GM18511 (cell line): ENCODE data around the gene LYL1.

Experiments
- ATAC-seq: cut with Tn5 transposase; IDR thresholded peaks from one replicate; pipeline ENCODE4 v1.9.1; 2021; ENCODE audit warnings: mild to moderate bottlenecking, moderate library complexity; ENCODE audit not compliant: unreplicated experiment

LYL1 gene

DNA sequence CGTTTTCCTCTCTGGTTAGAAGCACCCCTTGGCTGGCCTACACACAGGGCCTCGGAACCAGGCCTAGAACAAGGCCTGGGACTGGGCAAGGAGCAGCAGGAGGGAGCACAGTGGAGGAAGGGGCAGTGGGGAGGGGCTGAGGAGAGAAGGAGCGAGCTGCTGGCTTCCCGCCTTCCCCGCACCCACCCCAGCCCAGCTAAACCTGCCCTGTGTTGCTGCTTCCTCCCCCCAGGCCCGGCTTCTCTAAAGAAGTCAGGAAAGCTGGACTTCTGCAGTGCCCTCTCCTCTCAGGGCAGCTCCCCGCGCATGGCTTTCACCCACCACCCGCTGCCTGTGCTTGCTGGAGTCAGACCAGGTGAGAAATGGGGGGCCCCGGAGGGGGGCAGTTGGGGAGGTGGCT lies 24.3 kb downstream of the LYL1 start:
- no peak for ATAC-seq

DNA sequence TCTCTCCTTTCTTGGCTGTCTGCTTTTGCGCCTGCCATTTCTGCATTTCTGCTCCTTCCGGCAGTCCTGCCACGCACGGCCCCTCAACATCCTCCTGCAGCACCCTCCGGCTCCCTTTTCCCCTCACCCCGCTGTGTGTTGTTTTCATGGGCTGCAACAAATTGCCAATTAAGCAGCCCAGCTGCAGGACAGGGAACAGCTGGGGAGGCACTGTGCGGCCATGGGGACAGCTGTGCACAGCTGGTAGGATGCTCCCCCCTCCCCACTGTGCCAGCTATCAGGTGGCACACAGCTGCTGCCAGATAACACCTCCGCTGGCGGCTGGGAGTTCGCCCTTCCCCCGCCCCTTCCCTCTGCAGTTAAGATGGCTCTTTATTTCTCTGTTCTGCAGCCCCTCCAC lies 25.4 kb downstream of the LYL1 start:
- ATAC-seq, result no peak

DNA sequence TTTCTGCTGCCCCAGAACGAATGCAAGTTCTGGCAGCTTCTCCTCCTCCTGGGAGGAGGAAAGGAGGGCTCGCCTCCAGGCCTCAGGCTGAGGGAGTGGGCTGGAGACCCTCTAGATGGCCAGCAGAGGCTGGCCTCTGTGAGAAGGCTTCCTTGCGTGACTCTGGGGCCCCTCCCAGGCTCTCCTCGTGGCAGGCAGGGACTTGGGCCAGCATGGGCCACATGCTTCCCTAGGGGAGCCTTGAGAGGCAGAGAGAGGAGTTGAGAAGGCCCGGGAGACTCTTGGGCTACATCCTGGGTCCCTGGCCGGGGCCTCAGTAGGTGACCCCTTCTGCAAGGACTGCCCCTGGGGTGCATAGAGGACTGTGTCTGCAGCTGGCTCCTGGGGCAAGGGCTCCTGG lies 25.9 kb downstream of the LYL1 start:
- ATAC-seq, result no peak

- ATAC-seq, result no peak
These were observed 26.3 kb downstream of the LYL1 start for GRCh38 chr19:13076320-13076719.

DNA sequence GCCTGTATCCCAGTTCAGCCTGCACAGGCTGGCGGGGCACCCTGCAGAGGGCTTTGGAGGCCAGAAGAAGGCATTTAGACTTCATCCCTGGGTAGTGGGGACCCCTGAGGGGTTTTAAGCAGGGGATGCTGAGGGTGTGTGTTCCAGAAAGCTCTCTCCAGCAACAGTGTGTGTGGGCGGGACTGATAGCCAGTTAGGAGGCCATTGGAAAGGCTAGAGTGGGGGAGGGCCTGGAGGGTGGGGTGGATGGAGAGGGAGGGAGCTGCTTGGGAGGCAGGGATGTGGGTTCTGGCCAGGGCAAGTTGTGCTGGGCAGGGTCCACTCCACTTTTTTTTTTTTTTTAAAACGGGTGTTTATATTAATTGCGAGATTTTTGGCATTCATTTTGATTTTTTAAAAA lies 28.3 kb downstream of the LYL1 start:
- no peak for ATAC-seq

GRCh38 chr19:13073263-13073662 lies 29.4 kb downstream of the LYL1 start:
- ATAC-seq, result no peak

DNA sequence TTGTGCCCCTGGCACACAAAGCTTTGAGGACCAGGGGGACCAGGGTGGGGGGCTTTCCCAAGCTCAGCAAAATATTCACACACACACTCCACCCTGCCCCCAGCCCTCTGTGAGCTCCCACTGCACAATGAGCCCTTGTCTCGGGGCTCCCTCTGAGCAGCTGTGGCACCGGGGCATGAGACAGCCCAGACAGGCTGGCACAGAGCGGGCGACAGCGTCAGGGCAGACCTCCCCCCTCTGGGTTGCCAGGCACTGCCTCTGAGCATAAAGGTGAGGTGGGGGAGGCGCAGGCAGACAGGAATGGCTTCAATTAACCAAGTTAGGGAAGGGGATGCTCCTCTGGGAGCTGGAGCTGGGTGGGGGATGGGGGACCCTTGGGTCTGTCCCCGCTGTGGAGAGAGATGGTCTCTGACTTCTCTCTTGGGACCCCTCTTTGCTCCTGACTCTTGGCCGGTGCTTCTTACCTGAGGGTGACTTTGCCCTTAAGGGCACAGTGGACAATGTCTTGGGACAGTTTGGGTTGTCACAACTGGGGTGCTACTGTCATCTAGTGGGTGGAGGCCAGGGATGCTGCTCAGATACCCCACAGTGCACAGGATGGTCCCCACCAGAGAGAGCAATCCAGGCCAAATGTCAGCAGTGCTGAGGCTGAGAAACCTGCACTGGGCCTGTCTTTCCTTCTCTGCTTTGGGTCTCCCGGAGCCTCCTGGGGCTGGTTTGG lies 30.3 kb downstream of the LYL1 start:
- no peak for ATAC-seq

DNA sequence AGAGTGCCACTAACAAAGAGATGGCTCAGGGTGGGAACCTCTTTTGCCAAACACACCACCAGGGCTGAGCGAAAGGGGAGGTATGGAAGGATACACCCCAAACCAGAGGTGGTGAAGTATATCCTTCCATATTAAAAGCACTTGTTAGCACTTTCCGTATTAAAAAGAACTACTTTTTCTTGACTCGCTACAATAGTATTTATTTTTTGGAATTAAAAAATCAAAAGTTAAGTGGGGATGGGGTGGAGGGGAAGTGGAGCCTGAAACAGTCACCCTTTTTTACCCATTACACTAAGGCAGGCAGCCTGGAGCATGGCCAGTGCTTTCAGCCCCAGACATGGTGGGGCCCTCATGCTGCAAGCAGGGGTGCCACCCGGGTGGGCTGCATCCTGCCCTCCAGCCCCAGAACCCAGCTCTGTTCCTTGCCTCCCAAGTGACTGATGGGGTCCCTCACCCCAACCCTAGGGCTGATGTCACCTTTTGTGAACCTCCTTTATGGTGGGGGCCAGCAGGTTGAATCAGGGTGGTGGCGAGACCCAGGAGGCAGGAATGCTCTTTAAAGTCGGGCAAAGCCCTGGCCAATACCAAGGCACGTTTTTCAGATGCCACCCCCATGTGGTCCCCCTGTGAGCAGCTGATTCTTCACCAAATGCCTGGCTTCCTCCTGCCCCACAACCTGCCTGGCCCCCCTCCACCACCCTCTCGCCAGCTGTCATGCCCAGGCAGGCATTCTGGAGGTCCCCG lies 31.0 kb downstream of the LYL1 start:
- no peak for ATAC-seq

- no peak for ATAC-seq
These were observed 32.1 kb downstream of the LYL1 start for GRCh38 chr19:13070425-13071140.

DNA sequence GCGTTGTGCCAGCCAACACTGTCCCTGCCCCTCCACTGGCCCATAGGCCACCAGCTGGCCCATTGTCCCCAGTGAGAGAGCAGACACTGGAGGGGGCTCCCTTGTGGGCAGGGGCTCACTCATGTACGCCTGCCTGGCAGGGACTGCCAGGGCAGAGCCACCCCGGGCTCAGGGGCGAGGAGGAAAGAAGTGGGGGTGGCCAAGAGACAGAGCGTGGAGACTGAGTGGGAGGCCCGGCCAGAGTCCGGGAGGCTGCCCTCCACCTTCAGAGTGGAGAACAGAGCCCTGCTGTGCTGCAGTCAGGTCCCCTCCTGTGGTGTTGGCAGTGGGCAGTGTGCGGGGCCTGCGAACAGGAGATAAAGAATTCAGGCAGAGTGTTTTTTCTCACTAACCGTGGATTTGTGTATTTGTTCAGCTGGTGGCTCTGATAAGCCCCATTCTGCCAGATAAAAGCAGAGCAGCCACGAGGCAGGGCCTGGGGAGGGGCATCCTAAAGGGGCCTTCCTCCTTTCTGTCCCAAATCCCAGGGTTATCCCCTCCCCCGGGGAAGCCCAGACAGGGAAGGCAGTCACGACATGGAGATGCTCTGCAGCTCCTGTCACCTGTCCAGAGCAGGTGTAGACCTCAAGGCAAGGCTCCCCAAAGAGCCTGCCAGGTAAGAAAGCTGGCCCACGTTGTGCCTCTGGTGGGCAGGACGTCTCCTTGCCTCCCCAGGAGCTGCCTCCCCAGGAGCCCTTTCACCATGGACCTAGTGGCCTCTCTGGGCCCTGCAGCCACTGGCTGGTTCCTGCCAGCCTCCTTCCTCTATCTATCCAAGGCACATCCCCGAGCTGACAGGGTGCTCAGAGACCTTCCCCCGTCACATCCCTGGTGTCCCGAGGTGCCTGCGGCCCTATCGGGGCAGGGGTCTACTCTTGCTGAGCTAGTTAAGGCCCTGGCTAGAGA lies 33.0 kb downstream of the LYL1 start:
- no peak for ATAC-seq

DNA sequence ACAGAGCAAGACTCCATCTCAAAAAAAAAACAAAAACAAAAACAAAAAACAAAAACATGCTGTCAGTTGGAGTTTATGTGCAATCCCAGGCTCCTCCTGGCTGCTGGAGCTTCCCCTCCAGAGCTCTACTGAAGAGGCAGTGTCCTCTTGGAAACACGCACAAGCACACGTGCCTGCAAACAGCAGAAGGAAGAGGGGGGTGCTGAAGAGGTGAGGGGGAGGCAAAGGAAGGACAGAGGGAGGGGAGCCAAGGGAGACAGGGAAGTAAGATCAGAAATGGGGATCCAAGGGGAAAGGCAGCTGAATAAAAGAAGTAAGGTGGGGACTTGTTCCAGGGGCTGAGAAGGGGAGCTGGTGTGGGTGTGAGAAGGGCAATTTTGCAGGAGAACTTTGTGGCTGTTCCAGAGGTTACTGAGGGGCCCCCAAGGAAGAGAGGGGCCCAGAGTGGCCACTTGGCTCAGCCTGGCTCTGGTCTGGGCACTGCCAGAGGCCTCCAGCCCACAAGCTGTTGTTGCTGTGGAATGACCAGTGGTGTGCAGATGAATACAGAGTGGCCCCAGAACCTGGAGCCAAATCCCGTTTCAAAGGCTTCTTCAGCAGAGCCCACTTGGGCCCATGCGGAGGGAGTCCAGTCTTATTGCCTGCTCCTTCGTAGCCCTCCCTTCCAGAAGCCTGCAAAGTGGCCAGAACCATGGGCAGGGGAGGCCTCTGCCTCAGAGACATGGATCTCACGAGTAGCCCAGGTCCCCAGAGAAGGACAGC lies 34.4 kb downstream of the LYL1 start:
- no peak for ATAC-seq

DNA sequence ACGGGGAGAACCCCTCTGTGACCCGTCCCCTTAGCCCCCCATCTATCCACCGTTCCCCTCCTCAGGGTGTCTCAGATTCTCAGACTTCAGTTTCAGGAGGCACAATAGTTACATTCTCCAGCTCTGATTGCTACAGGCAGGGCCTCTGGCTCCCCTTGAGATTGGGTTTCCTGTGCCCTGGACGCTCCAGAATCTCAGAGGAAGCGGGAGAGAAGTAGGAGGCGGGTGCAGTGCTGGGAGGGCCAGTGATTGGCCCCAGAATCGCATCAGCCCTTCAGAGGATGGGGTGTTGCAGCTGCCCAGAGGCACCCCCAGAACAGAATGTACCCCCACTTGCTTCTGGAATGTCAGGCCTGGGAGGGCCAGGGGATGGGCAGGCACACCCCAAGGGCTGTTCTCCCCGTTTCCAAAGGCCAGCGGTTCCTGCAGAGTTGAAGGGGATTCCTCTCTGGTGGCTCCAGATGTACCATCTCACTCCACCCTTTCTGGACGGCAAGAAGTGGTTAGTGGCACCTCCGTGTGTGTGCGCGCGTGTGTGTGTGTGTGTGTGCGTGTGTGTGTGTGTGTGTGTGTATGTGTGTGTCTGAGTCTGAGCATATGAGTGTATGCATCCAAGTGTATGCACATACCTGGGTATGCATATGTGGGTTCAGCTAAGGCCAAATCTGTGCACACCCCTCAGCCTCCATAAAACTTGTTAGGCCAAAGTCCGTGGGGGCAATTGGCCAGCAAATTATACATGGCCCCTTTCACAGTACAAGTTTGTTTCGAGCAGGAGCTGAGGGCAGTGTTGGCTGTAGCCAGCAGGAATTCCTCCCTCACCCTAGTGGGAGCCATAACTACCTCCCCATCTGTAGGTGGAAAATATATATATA lies 35.5 kb downstream of the LYL1 start:
- ATAC-seq, result no peak

DNA sequence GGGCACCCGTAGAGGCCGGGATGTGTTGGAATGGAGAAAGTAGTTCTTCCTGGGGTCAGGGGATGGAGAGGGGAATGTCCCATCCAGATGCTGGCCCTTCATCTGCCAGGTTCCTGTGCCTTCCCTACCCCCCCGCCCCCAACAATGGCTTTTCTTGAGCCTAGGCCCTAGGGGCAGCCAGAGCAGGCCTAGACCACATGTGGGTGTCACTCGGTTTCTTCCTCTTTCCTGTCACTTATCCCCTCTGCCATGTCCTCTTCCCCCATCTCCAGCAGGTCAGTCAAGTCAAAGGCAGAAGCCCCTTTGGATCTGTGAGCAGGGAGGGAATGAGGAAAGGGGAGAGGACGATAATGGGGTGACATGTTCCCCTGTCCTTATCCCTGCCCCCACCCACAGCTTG lies 36.4 kb downstream of the LYL1 start:
- no peak for ATAC-seq

GRCh38 chr19:13064092-13064489 lies 38.6 kb downstream of the LYL1 start:
- ATAC-seq, result no peak

DNA sequence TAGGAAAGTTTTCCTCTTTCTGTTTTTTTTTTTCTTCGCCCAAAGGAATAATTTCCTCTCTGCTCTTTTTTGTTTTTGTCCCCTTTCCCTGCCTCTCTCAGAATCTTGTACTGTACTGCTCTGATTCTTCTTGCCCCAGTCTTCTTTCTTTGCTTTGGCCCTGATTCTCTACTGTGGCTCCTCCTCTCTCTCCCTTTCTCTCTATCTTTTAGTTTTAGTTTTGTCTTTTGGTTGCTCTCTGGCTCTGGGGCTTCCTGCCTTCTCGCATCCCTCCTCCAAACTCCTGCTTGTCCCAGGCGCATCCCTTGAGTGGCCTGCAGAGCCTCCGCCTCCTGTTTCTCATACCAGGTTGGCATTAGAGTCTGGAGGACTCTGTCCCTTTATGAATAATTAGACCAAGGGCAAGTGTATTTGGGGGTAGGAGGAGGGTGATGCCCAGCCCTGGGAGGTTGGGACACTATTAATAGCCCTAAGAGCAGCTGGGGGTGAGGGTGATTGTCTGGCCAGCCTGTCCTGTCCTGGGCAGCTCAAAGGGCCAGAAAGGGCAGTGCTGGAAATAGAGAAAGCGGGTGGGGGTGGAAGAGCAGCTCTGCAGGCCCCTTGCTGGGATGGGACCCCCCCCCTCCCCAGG lies 39.1 kb downstream of the LYL1 start:
- no peak for ATAC-seq

DNA sequence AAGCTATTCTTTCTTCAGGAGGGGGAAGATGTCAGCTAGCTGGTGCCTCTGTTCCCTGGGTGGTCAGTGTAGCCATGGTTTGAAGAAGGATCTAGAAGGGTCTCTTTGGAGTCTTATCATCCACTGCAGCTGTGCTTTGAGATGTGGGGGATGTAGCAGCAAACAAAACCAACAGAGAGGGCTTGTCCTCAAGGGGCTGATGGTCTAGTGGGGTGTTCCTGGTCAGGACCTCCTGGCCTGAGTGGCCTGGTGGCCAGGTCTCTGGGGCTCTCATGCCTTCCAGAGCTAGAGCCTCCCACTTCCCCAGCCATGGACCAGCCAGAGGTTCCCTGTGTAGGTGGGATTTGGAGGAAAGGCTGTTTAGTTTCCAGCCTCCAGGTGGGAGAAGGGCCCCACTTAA lies 40.3 kb downstream of the LYL1 start:
- no peak for ATAC-seq

DNA sequence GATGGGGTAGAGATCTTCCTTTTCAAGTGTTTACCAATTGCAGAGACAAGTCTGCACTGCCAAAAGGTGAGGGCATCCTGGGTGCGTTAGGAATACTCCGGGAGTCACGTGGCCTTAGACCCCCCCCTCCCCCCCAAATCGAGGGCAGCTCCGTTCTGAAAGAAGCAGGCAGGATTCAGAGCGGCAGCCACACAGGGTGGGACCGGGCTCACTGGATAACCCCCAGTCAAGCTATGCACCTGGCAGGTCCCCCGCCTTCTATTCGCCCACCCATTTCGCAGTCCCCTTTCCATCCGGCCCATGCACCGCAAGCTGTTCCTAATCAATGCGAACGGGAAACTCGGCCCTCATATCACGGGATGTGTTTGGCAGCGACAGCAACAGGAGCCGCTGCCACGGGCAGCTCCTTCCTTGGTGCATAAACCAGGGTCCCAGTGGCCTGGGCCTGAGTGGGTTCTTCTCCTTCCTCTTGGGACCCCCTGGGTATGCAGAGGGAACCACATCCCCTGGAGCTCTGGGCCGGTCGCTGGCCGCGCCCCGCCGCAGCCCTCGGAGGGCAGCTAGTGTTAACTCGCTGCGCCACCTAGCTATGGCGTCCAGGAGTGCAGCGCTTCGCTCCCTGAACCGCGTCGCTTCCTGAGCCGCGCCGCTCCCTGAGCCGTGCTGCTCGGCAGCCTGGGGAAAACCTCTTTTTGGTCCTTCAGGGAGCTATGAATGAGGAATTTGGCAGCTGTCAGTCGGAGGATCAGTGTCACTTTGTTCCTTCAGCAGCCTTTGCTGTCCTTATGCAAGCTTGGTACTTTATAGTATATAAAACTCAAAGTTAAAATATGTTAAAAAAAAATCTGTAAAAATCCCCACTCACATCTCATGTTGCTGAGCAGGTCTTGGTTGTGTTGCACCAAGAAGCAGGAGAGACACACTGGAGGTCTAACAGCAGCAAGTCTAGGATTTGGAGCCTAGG lies 41.4 kb downstream of the LYL1 start:
- peak; percentile 54 for ATAC-seq
